Coronary artery (tissue), 2 donors: Measurements from ENCODE around the gene ABLIM3.

Experiments
- DNase-seq: peaks from one replicate; pipeline ENCODE4 v3.0.0-alpha.2; 2017; ENCODE audit warnings: low spot score
- H3K27ac ChIP-seq, 2 donors: fragments of 200-600 bp; sonication (generic); one replicate each; pipeline ENCODE4 v1.5.1; 2016 to 2019
- H3K4me3 ChIP-seq: fragments of 200-600 bp; sonication (generic); 2 replicates; pipeline ENCODE4 v1.5.1; 2016; ENCODE audit warnings: mild to moderate bottlenecking, moderate library complexity
- CTCF ChIP-seq: fragments of 200-600 bp; sonication (generic); IDR thresholded peaks from one replicate; pipeline ENCODE4 v1.5.1; 2019; ENCODE audit warnings: antibody characterized with exemption

The ABLIM3 gene

GRCh38 chr5:149217803-149218155 lies 76.5 kb downstream of the ABLIM3 start:
- Histone ChIP-seq H3K27ac (no peak overlapping the region), H3K4me3 (no peak overlapping the region)
- DNase-seq: no peak
- TF ChIP-seq CTCF: no peak

DNA sequence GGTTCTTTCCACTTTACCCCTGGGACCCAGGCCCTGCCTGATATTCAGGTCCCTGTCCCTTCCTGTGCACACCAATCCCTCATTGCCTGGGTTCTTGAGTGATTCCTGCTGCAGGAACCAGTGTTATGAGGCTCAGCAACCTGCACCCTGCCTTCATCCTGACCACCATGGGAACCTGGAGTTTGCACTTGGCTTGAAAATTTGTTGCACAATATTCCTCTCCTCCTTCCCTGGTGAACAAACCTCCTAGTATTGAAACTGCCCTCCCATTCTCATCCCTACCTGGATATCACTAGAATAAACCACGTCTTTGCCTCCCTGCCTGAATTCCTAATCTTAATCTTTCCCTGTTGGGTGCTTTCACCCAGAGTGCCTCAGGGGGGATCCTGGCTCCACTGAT lies 78.3 kb downstream of the ABLIM3 start:
- no peak for TF ChIP-seq CTCF
- DNase-seq: no peak
- no peak overlapping the region for H3K27ac ChIP-seq
- no peak overlapping the region for H3K4me3 ChIP-seq

DNA sequence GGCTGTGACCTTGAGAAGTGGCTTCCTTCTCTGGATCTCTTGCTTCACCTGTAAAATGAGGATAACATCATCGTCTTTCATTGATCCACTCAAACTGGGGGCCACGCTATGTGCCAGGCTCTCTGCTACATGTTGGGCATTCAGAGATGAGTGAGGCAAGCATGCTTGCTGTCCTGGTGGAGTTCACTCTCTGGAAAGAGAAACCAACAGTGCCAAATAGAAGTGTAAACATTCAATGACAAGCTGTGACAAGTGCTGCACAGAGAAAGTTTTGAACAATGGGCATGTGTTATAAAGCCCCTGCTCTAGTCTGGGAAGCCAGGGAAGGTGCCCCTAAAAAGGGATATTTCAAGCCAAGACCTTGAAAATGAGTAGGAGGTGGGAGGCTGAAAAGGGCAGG lies 79.5 kb downstream of the ABLIM3 start:
- DNase-seq: no peak
- Histone ChIP-seq H3K4me3 (no peak overlapping the region), H3K27ac (no peak overlapping the region)
- TF ChIP-seq CTCF: no peak

- no peak for TF ChIP-seq CTCF
- no peak for DNase-seq
- Histone ChIP-seq H3K27ac (no peak overlapping the region), H3K4me3 (no peak overlapping the region)
These were observed 80.0 kb downstream of the ABLIM3 start for GRCh38 chr5:149221326-149221725.

DNA sequence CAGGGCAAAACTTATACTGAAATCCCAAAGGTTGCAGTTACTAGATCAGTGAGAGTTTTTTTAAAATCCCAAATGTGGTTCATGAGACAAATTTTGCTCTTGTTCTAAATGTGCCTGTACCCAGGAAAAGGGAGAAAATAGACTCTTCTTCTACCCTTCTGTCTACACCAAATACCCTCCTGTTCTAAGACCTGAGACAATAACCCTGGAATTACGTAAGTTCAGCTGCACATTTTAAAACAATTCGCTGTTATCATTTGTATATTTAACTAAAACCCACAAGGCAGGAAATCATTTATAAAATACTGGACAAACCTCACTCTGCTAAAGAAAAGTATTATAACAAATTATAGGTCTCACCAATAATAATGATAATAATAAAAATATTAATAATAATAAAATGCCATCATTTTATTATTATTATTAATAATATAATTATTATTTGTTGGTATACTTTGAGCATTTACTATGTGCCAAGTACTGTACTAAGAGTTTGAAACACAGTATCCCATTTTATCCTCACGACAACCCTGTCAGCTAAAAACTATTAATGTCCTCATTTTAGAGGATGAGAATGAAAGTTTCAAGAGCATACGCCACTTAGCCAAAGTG lies 80.5 kb downstream of the ABLIM3 start:
- DNase-seq: no peak
- no peak for TF ChIP-seq CTCF
- Histone ChIP-seq H3K27ac (no peak overlapping the region), H3K4me3 (no peak overlapping the region)

DNA sequence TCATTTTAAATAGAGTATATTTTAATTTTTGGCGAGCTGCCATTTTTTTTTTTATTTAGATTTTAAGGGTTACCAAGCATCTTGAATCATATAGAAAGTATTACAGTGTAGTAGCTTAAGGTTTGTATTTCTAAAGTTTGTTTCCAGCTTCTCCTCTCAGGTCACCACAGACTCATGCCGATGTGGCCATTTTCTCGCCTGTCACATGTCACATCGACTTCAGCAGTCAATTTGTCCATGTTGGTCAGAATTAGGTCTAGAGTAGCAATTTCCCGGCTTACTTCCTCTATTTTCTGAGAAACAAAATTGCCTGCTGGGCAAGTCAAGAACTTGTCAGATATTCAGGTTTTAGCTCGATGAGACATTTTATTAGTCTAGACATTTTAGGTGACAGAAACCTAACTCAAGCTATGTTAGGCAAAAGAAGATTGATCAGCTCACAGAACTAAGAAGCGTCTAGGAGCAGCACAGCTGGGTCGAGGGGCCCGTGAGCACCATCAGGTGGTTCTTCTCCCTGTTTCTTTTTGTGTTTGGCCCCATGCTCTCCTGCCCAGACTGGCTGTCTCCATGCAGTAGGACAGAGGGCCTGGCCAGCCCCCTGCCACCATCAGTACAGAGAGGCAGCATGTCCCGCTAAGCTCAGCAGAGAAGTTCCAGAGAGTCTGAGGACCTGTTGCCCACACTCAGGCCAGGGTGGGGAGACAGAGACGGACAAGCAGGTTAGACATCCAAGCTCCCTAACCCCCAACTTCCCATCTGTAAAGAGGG lies 82.0 kb downstream of the ABLIM3 start:
- no peak overlapping the region for H3K4me3 ChIP-seq
- DNase-seq: no peak
- no peak for TF ChIP-seq CTCF
- peak overlapping the region in 1 of 2 donors; percentile 37 for H3K27ac ChIP-seq

DNA sequence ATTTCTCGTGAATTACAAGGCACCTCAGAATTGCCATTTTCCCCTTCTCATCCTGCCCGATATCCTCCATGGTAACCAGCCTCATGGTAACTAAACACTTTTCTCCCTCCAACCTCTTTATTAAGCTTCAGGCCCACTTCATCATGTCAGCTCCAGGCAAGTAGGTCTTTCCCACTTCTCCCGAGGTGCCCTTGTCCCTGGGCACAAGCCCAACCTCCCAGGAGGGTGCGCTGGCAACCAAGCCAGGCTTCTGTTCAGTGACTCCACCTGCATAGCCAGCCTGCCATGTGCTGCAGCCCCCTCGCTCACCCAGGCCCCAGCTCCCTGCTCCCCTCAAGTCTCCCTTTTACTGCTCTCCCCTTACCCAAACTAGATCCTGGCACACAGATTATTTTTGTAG lies 83.0 kb downstream of the ABLIM3 start:
- no peak overlapping the region for H3K27ac ChIP-seq
- TF ChIP-seq CTCF: no peak
- H3K4me3 ChIP-seq: no peak overlapping the region
- DNase-seq: no peak
